ENCODE measurements around the gene RNF144A. TPM values are rescaled to one million over a fixed set of nuclear protein-coding genes. Genes with fewer than 3 reads are reported as not detected.

Gene RNF144A
- total RNA-seq, 1 experiment from 2014 or later = 10.6 TPM

DNA sequence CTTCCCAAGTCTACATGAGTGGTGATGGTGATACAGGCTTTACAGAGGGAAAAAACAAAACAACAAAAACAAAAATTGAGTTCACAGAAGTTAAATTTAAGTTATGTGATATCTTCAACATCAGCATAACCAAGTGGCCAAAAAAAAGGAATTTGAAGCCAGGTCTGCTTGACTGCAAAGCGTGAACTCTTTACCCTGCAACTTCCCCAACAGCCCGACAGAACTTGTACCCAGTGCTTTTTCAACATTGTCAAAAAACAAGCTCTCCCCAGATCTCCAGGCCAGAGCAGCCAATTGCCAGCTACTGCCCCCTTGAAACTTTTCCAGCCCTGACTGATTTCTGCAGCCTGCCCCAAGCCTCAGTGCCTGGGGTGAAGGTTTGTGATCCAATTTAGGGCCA lies 76.7 kb downstream of the RNF144A start:
- Mint-ChIP-seq H3K4me1 (peaks cover 10 to 13% of the 10 kb centered on the region in 2 experiments), H3K27ac (no peak overlapping the region), H3K36me3 (ENCODE audit: insufficient read depth in 1 of 3, low read depth in 3 of 3) (peaks cover 9 to 23% (median 12%) of the 10 kb centered on the region in 3 experiments), H3K4me3 (no peak overlapping the region), H3K27me3 (ENCODE audit: low read depth) (no peaks in the 10 kb centered on the region), H3K9me3 (peaks cover 7 to 9% of the 10 kb centered on the region in 2 experiments)
- Histone ChIP-seq H3K9me3 (ENCODE audit: control insufficient read depth, low read depth, low read length) (no peaks in the 10 kb centered on the region), H3K56ac (ENCODE audit: insufficient read length, low read depth, low read length) (no peak overlapping the region), H3K14ac (ENCODE audit: insufficient read depth, low read length) (no peak overlapping the region), H3K27ac (ENCODE audit: insufficient read length, low read depth, low read length) (no peak overlapping the region), H2AFZ (ENCODE audit: low read length) (no peak overlapping the region), H4K20me1 (ENCODE audit: control insufficient read depth, insufficient read depth, insufficient read length) (no peaks in the 10 kb centered on the region), H2BK120ac (ENCODE audit: low read depth, low read length, poor library complexity, severe bottlenecking) (no peak overlapping the region), H2BK20ac (ENCODE audit: low read depth, low read length, poor library complexity, severe bottlenecking) (no peak overlapping the region), H4K91ac (ENCODE audit: insufficient read length, low read depth, low read length) (no peak overlapping the region), H3K23ac (ENCODE audit: insufficient read length, low read depth, low read length) (no peak overlapping the region), H2BK5ac (ENCODE audit: insufficient read length, low read length) (no peak overlapping the region), H4K5ac (ENCODE audit: insufficient read length, low read depth, low read length) (no peak overlapping the region), H3K79me2 (ENCODE audit: insufficient read depth, low read length) (no peaks in the 10 kb centered on the region), H2BK12ac (ENCODE audit: insufficient read length, low read depth, low read length) (no peak overlapping the region), H4K8ac (replicated peaks; ENCODE audit: insufficient read length, low read depth, low read length) (no peak overlapping the region), H2BK15ac (ENCODE audit: low read depth, low read length) (no peak overlapping the region), H3K27me3 (ENCODE audit: insufficient read depth, low read length) (no peaks in the 10 kb centered on the region), H3K23me2 (ENCODE audit: insufficient read length, low read depth, low read length, poor library complexity, severe bottlenecking) (no peaks in the 10 kb centered on the region), H3K4me1 (ENCODE audit: insufficient read depth, low read length) (no peaks in the 10 kb centered on the region), H3K9ac (ENCODE audit: extremely low read depth, insufficient read length, low read length) (no peak overlapping the region), H3K4me2 (ENCODE audit: insufficient read depth, insufficient read length, low read length) (no peak overlapping the region), H3K18ac (ENCODE audit: insufficient read length, low read depth, low read length) (no peak overlapping the region), H2AK5ac (ENCODE audit: insufficient read length, low read length) (no peak overlapping the region), H3K4ac (ENCODE audit: low read depth, low read length) (no peak overlapping the region), H3K79me1 (ENCODE audit: insufficient read depth, low read depth, low read length, poor library complexity, severe bottlenecking) (no peaks in the 10 kb centered on the region), H3T11ph (ENCODE audit: low read length) (no peak overlapping the region)
- no CpG with 5 or more reads among the region's 2 CpGs for WGBS (ENCODE audit: extremely low coverage, insufficient read length, low lambda C conversion rate)
- DNase-seq = no peak
- TF ChIP-seq, protein P1, sequence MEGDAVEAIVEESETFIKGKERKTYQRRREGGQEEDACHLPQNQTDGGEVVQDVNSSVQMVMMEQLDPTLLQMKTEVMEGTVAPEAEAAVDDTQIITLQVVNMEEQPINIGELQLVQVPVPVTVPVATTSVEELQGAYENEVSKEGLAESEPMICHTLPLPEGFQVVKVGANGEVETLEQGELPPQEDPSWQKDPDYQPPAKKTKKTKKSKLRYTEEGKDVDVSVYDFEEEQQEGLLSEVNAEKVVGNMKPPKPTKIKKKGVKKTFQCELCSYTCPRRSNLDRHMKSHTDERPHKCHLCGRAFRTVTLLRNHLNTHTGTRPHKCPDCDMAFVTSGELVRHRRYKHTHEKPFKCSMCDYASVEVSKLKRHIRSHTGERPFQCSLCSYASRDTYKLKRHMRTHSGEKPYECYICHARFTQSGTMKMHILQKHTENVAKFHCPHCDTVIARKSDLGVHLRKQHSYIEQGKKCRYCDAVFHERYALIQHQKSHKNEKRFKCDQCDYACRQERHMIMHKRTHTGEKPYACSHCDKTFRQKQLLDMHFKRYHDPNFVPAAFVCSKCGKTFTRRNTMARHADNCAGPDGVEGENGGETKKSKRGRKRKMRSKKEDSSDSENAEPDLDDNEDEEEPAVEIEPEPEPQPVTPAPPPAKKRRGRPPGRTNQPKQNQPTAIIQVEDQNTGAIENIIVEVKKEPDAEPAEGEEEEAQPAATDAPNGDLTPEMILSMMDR (conservative IDR thresholded peaks at IDR 0.05) = no peak

All from H9 (cell line).